GM12878 (cell line): ENCODE measurements around the gene ADAMTS17. TPM values are rescaled to one million over a fixed set of nuclear protein-coding genes. Genes with fewer than 3 reads are reported as not detected.

Source experiments
- ATAC-seq: fragments of 200-7000 bp; cut with Tn5 transposase; 3 replicates; pipeline ENCODE4 v1.9.1; 2020; ENCODE audit warnings: mild to moderate bottlenecking, moderate library complexity
- BruUV-seq: library from RNA; stranded (reverse); fragments of 400-500 nt; replicated peaks from 2 replicates; lab custom pipeline; 2021; lab: Mats Ljungman, UMichigan
- CTCF ChIA-PET: fragments of 300-600 bp; sonication (Branson Sonifier 250); formaldehyde crosslinking; extraction: SDS; loops from one replicate; lab custom pipeline; 2021; ENCODE audit warnings: inconsistent platforms; lab: Yijun Ruan, JAX
- POLR2A ChIA-PET: fragments of 350-600 bp; formaldehyde crosslinking; extraction: SDS; loops from one replicate; lab custom pipeline; 2021; ENCODE audit warnings: inconsistent platforms; lab: Charles Lee
- RAD21 ChIA-PET: fragments of 300-600 bp; sonication (Branson Sonifier 250); formaldehyde crosslinking; loops from one replicate; lab custom pipeline; 2023; ENCODE audit warnings: antibody characterized with exemption; ENCODE audit not compliant: unreplicated experiment; lab: Charles Lee
- SMC1A ChIA-PET: fragments of 300-600 bp; sonication (Branson Sonifier 250); formaldehyde crosslinking; loops from one replicate; lab custom pipeline; 2023; ENCODE audit not compliant: unreplicated experiment, uncharacterized antibody; lab: Charles Lee
- DNase-seq: peaks from one replicate; pipeline ENCODE4 v3.0.0-alpha.2; 2011; ENCODE audit warnings: low read depth, low spot score
- FAIRE-seq: peaks from 3 replicates; lab custom pipeline; 2011; peaks lifted over from hg19 to GRCh38; lab: Jason Lieb, UNC
- H2AFZ ChIP-seq: 2 replicates; pipeline ENCODE4 v1.6.0; 2011; ENCODE audit warnings: low read depth, low read length, control low read depth; ENCODE audit not compliant: control insufficient read depth
- H3K27ac ChIP-seq: 2 replicates; pipeline ENCODE4 v1.5.1; 2011; ENCODE audit warnings: control low read depth; ENCODE audit not compliant: control insufficient read depth, insufficient read depth
- H3K27me3 ChIP-seq, 2 experiments: replicated peaks in 1 of 2; 2 replicates each; pipeline versions ENCODE4 v1.6.0 to v1.6.1; 2011; ENCODE audit warnings: low read length in 1 of 2; ENCODE audit not compliant: control insufficient read depth in 2 of 2, insufficient read depth in 2 of 2
- H3K36me3 ChIP-seq, 2 experiments: 2 replicates each; pipeline ENCODE4 v1.5.1; 2011; ENCODE audit warnings: low read length in 1 of 2; ENCODE audit not compliant: control insufficient read depth in 2 of 2, insufficient read depth in 2 of 2
- H3K4me1 ChIP-seq: 2 replicates; pipeline ENCODE4 v1.6.1; 2011; ENCODE audit warnings: mild to moderate bottlenecking, low read length, moderate library complexity, mixed read lengths; ENCODE audit not compliant: control insufficient read depth, insufficient read depth
- H3K4me2 ChIP-seq: 2 replicates; pipeline ENCODE4 v1.6.0; 2011; ENCODE audit warnings: control low read depth; ENCODE audit not compliant: control insufficient read depth, insufficient read depth
- H3K4me3 ChIP-seq: fragments of 200-600 bp; sonication (generic); 2 replicates; pipeline ENCODE4 v1.5.1; 2016
- H3K79me2 ChIP-seq: 2 replicates; pipeline ENCODE4 v1.6.0; 2011; ENCODE audit warnings: low read length; ENCODE audit not compliant: control insufficient read depth, insufficient read depth
- H3K9ac ChIP-seq: 2 replicates; pipeline ENCODE4 v1.8.0; 2011; ENCODE audit warnings: low read length, control low read depth, mixed read lengths; ENCODE audit not compliant: control insufficient read depth, insufficient read depth
- H3K9me3 ChIP-seq: replicated peaks from 3 replicates; pipeline ENCODE4 v1.5.1; 2011; ENCODE audit warnings: mild to moderate bottlenecking, low read length; ENCODE audit not compliant: control insufficient read depth, insufficient read depth
- H4K20me1 ChIP-seq: 2 replicates; pipeline ENCODE4 v1.6.0; 2011; ENCODE audit not compliant: control insufficient read depth, insufficient read depth
- BCL11A ChIP-seq: IDR thresholded peaks from 2 replicates; pipeline ENCODE4 v1.6.1; 2011; ENCODE audit warnings: low read depth, low read length
- CHD4 ChIP-seq: fragments of 200-600 bp; sonication (generic); IDR thresholded peaks from 2 replicates; pipeline ENCODE4 v1.6.1; 2016; ENCODE audit warnings: mild to moderate bottlenecking
- HDGF ChIP-seq: fragments of 450-650 bp; IDR thresholded peaks from 2 replicates; pipeline ENCODE4 v1.6.1; 2016; ENCODE audit warnings: antibody characterized with exemption
- JUNB ChIP-seq: IDR thresholded peaks from 2 replicates; pipeline ENCODE4 v1.6.1; 2016; ENCODE audit warnings: antibody characterized with exemption, mild to moderate bottlenecking
- MTA3 ChIP-seq: IDR thresholded peaks from 2 replicates; pipeline ENCODE4 v1.6.1; 2012; ENCODE audit warnings: low read length, inconsistent platforms, borderline replicate concordance
- POLR2AphosphoS2 ChIP-seq: IDR thresholded peaks from 2 replicates; pipeline ENCODE4 v1.6.1; 2011; ENCODE audit warnings: low read depth, mild to moderate bottlenecking, low read length, improper control_type of control experiment, moderate library complexity
- RAD51 ChIP-seq: fragments of 450-650 bp; IDR thresholded peaks from 2 replicates; pipeline ENCODE4 v1.6.1; 2016; ENCODE audit warnings: moderate library complexity, mild to moderate bottlenecking, inconsistent platforms
- WGBS: methylation state at CpG from one replicate; pipeline ENCODE4 v1.1.6; 2016; ENCODE audit warnings: low lambda C conversion rate; ENCODE audit not compliant: insufficient replicate concordance, insufficient coverage; ENCODE audit errors: missing lambda C conversion rate; 5-methylcytosine and 5-hydroxymethylcytosine counted together
- in situ Hi-C: fragments of 300-500 bp; cut with MboI; formaldehyde crosslinking; loops from 9 replicates; pipeline ENCODE4 v1.14.3; 2018; ENCODE audit warnings: mixed read lengths
- intact Hi-C: fragments of 100-400 bp; cut with micrococcal nuclease; formaldehyde crosslinking; loops from one replicate; pipeline ENCODE4 v1.14.2; 2022; ENCODE audit not compliant: unreplicated experiment
- polyA plus RNA-seq, 11 experiments: library from polyadenylated mRNA; depleted of rRNA in 4 of 11; unstranded in 6 of 11; stranded (reverse) in 5 of 11; fragments of >200 nt; fragmentation: Nextera tagmentation in 4 of 11; fragmentation: Illumina TruSeq in 1 of 11; extraction: Ambion mirVana in 4 of 11; extraction: Trizol in 1 of 11; gene quantifications; 1 replicate in 1 of 11; 2 replicates in 10 of 11; pipeline versions ENCODE4 v1.2.1 to v1.2.3, GENCODE V29; 2011 to 2016; ENCODE audit warnings: inconsistent platforms in 2 of 11, missing spikeins in 2 of 11, low read depth in 1 of 11
- total RNA-seq, 4 experiments: library from RNA; depleted of rRNA in 3 of 4; stranded (reverse); fragments of >200 nt in 3 of 4; fragmentation: Illumina TruSeq in 1 of 4; extraction: Trizol in 1 of 4; gene quantifications; 2 replicates each; pipeline versions ENCODE4 v1.2.1 to v1.2.3, GENCODE V29; 2013 to 2021
- TF ChIP-seq, protein P1 (sequence below): fragments of 450-650 bp; IDR thresholded peaks from 2 replicates; pipeline ENCODE4 v1.6.1; 2014; ENCODE audit warnings: mild to moderate bottlenecking
- TF ChIP-seq, protein P2 (sequence below): IDR thresholded peaks from 2 replicates; pipeline ENCODE4 v1.6.1; 2012; ENCODE audit warnings: low read depth, low read length, improper control_type of control experiment

ADAMTS17 gene
- total and polyA plus RNA-seq, 10 of the 15 experiments (the other 5 are each of a cell fraction or from before 2014, with no cell fraction given), result 0.04 to 0.50 (median 0.10) TPM; not detected in 4

DNA sequence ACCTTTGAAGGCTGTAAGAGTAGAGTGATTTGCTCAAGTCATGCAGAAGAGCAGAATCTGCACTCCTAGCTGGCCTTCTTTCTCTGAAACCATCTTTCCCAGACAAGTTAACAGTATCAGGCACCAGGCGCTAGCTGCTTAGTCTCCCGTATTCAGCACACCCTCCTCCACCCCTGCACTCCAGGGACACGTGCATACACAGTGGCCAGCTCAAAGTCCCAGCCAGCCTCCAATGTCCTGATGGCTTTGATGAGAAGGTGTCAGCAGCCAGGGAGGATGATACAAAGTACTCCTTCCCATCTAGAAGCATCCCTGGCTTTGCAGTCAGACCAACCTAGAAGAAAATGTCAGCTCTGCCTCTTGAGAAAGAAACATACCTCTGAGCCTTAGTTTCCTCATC is 177.8 kb downstream of the ADAMTS17 start:
- intact Hi-C loops (no loop called here), in situ Hi-C loops (no loop called here)
- FAIRE-seq (no peak), DNase-seq (no peak), ATAC-seq (no peak)
- no peaks in the 10 kb centered on the region for H3K27me3 ChIP-seq
- TF ChIP-seq, protein P1, sequence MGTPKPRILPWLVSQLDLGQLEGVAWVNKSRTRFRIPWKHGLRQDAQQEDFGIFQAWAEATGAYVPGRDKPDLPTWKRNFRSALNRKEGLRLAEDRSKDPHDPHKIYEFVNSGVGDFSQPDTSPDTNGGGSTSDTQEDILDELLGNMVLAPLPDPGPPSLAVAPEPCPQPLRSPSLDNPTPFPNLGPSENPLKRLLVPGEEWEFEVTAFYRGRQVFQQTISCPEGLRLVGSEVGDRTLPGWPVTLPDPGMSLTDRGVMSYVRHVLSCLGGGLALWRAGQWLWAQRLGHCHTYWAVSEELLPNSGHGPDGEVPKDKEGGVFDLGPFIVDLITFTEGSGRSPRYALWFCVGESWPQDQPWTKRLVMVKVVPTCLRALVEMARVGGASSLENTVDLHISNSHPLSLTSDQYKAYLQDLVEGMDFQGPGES, result no peak
- TF ChIP-seq MTA3, result no peak
- TF ChIP-seq HDGF, result no peak
- no peak for TF ChIP-seq POLR2AphosphoS2
- TF ChIP-seq BCL11A, result no peak
- no peak for TF ChIP-seq RAD51
- no peak for TF ChIP-seq JUNB
- TF ChIP-seq, protein P2, sequence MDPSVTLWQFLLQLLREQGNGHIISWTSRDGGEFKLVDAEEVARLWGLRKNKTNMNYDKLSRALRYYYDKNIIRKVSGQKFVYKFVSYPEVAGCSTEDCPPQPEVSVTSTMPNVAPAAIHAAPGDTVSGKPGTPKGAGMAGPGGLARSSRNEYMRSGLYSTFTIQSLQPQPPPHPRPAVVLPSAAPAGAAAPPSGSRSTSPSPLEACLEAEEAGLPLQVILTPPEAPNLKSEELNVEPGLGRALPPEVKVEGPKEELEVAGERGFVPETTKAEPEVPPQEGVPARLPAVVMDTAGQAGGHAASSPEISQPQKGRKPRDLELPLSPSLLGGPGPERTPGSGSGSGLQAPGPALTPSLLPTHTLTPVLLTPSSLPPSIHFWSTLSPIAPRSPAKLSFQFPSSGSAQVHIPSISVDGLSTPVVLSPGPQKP, result no peak
- no peak for TF ChIP-seq CHD4
- POLR2A ChIA-PET, result no interaction called here
- H3K36me3 ChIP-seq, result no peaks in the 10 kb centered on the region
- SMC1A ChIA-PET, result no interaction called here
- H3K27ac ChIP-seq, result no peak overlapping the region
- no peaks in the 10 kb centered on the region for H3K4me1 ChIP-seq
- no peak overlapping the region for H3K4me2 ChIP-seq
- H3K9me3 ChIP-seq, result peaks cover 2% of the 10 kb centered on the region; the same call in 2 of the 3 replicates
- 0% methylated on average over 3 of the region's 3 CpGs for WGBS
- CTCF ChIA-PET, result no interaction called here
- no peak overlapping the region for H2AFZ ChIP-seq
- H4K20me1 ChIP-seq, result no peaks in the 10 kb centered on the region
- H3K79me2 ChIP-seq, result no peaks in the 10 kb centered on the region
- H3K4me3 ChIP-seq, result no peak overlapping the region
- RAD21 ChIA-PET, result no interaction called here
- no peak overlapping the region for H3K9ac ChIP-seq
- BruUV-seq, result no TSS peak
